Activated CD8-positive, alpha-beta memory T cell treated with anti-CD3 and anti-CD28 coated beads for 1 hour (primary cell): ENCODE measurements around the gene TTC7B.

Experiments
- DNase-seq, 2 donors: peaks; one replicate each; pipeline ENCODE4 v3.0.0-alpha.2; 2020; ENCODE audit warnings: low read depth in 1 of 2; ENCODE audit errors: extremely low read depth in 1 of 2

The TTC7B gene

GRCh38 chr14:90605430-90605829 lies 210.8 kb downstream of the TTC7B start:
- no peak for DNase-seq

- no peak for DNase-seq
These were observed 211.9 kb downstream of the TTC7B start for GRCh38 chr14:90604356-90604755.

GRCh38 chr14:90603841-90604240 lies 212.4 kb downstream of the TTC7B start:
- no peak for DNase-seq

GRCh38 chr14:90603336-90603735 lies 212.9 kb downstream of the TTC7B start:
- DNase-seq = no peak

GRCh38 chr14:90602088-90602687 lies 214.0 kb downstream of the TTC7B start:
- no peak for DNase-seq

GRCh38 chr14:90601563-90601962 lies 214.7 kb downstream of the TTC7B start:
- DNase-seq = no peak

GRCh38 chr14:90600619-90601018 lies 215.6 kb downstream of the TTC7B start:
- DNase-seq = no peak

GRCh38 chr14:90599748-90600507 lies 216.3 kb downstream of the TTC7B start:
- DNase-seq = no peak

GRCh38 chr14:90599339-90599738 lies 216.9 kb downstream of the TTC7B start:
- no peak for DNase-seq

GRCh38 chr14:90597961-90598360 lies 218.3 kb downstream of the TTC7B start:
- DNase-seq = no peak

GRCh38 chr14:90596733-90597132 lies 219.5 kb downstream of the TTC7B start:
- DNase-seq = no peak

GRCh38 chr14:90593254-90594040 lies 222.8 kb downstream of the TTC7B start:
- DNase-seq = no peak

GRCh38 chr14:90592655-90593054 lies 223.6 kb downstream of the TTC7B start:
- DNase-seq = no peak

- no peak for DNase-seq
These were observed 228.3 kb downstream of the TTC7B start for GRCh38 chr14:90587918-90588317.

- DNase-seq = no peak
These were observed 228.8 kb downstream of the TTC7B start for GRCh38 chr14:90587252-90587910.

GRCh38 chr14:90585106-90585505 lies 231.1 kb downstream of the TTC7B start:
- DNase-seq = no peak

GRCh38 chr14:90583916-90584605 lies 232.2 kb downstream of the TTC7B start:
- no peak for DNase-seq

GRCh38 chr14:90583427-90583826 lies 232.8 kb downstream of the TTC7B start:
- DNase-seq = no peak

- no peak for DNase-seq
These were observed 234.1 kb downstream of the TTC7B start for GRCh38 chr14:90582166-90582565.

GRCh38 chr14:90581745-90582144 lies 234.5 kb downstream of the TTC7B start:
- no peak for DNase-seq
